BE2C (cell line): ENCODE measurements around the gene TMEM185B.
A peak's percentile ranks its signal among the peaks of the same experiment; 100 is the strongest.

Source experiments
- DNase-seq: peaks from one replicate; pipeline ENCODE4 v3.0.0-alpha.2; 2020
- H3K27me3 ChIP-seq: fragments of 250-450 bp; sonication (Bioruptor Pico); 2 replicates; pipeline ENCODE4 v1.5.1; 2020; ENCODE audit warnings: mild to moderate bottlenecking
- H3K36me3 ChIP-seq: fragments of 250-450 bp; sonication (Bioruptor Pico); 2 replicates; pipeline ENCODE4 v1.5.1; 2020; ENCODE audit warnings: mild to moderate bottlenecking
- H3K4me1 ChIP-seq: fragments of 250-450 bp; sonication (Bioruptor Pico); 2 replicates; pipeline ENCODE4 v1.5.1; 2020
- H3K4me3 ChIP-seq: 2 replicates; pipeline ENCODE4 v1.5.1; 2011; ENCODE audit warnings: low read depth, low read length
- H3K9me3 ChIP-seq: fragments of 250-450 bp; sonication (Bioruptor Pico); 2 replicates; pipeline ENCODE4 v1.5.1; 2020
- TF ChIP-seq, protein P1 (sequence below): IDR thresholded peaks from 2 replicates; pipeline ENCODE4 v1.5.1; 2012; ENCODE audit warnings: mild to moderate bottlenecking, low read depth, low read length

Gene TMEM185B

DNA sequence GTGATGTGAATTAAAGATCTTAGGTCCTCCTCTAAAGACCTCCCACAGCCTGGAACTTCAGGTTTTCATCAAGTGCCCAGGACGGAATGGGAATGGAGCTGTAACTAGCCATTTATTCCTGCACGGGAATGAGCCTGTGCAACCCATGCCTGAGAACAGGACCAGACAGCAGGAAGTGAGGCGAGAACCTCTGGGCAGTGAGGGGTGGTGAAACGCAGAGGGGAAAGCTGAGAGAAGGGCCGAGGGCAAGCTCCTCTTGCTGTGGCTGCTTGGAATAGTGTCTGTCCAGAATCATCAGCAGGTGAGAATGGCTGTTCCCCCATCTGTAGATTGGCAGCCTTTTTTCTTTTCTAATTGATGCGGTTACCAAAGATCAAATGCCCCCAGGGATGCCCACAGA, 24.7 kb upstream of the TMEM185B start:
- no peaks in the 10 kb centered on the region for H3K9me3 ChIP-seq
- no peaks in the 10 kb centered on the region for H3K27me3 ChIP-seq
- H3K36me3 ChIP-seq = no peaks in the 10 kb centered on the region
- no peak overlapping the region for H3K4me3 ChIP-seq
- DNase-seq = no peak
- TF ChIP-seq, protein P1, sequence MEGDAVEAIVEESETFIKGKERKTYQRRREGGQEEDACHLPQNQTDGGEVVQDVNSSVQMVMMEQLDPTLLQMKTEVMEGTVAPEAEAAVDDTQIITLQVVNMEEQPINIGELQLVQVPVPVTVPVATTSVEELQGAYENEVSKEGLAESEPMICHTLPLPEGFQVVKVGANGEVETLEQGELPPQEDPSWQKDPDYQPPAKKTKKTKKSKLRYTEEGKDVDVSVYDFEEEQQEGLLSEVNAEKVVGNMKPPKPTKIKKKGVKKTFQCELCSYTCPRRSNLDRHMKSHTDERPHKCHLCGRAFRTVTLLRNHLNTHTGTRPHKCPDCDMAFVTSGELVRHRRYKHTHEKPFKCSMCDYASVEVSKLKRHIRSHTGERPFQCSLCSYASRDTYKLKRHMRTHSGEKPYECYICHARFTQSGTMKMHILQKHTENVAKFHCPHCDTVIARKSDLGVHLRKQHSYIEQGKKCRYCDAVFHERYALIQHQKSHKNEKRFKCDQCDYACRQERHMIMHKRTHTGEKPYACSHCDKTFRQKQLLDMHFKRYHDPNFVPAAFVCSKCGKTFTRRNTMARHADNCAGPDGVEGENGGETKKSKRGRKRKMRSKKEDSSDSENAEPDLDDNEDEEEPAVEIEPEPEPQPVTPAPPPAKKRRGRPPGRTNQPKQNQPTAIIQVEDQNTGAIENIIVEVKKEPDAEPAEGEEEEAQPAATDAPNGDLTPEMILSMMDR = no peak
- peaks cover 9% of the 10 kb centered on the region for H3K4me1 ChIP-seq

- Histone ChIP-seq H3K36me3 (no peaks in the 10 kb centered on the region), H3K4me3 (no peak overlapping the region), H3K4me1 (peaks cover 9% of the 10 kb centered on the region), H3K27me3 (no peaks in the 10 kb centered on the region), H3K9me3 (no peaks in the 10 kb centered on the region)
- TF ChIP-seq, protein P1 = no peak
- DNase-seq = peak; percentile 22
Measured at GRCh38 chr2:120246546-120247300, 23.5 kb upstream of the TMEM185B start.

DNA sequence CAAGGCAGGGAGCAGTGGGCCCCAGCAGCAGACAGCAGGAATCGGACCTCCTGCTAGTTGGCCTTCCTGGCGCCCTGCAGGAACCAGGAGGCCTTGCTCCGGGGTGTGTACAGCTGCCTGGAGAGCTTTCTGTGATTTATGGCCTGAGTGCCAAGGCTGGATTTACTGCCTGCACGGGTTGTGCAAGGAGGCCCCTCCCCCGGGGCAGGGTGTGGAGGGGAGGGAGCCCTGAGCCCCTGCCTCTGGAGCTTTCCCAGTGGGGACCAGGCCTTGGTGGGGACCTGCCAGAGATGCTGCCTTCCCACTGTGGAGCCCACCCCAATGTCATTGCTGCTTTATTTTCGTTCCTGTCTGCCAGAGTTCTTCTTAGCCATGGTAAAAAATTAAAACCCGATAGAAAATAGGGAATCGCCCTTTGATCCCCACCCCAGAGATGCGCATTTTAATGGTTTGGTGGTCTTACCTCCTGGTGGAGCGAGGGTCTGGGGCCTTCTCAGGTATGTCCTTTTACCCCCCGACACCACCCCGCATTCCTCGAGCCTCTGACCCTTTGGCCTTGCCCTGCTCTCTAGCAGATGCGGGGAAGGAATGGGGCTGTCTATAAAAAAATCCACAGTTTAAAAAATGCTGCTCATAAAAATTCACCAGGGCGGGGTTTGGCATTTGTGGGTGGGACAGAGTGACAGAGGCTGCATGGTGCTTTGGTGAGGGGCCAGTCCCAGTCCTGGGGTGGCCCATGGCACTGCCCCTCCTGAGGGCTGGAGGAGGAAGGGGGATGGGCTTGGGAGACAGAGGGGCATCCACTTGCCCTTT, 22.5 kb upstream of the TMEM185B start:
- DNase-seq = peak; percentile 28
- TF ChIP-seq, protein P1 = no peak
- Histone ChIP-seq H3K36me3 (no peaks in the 10 kb centered on the region), H3K4me1 (peaks cover 9% of the 10 kb centered on the region), H3K9me3 (no peaks in the 10 kb centered on the region), H3K4me3 (no peak overlapping the region), H3K27me3 (no peaks in the 10 kb centered on the region)

- no peaks in the 10 kb centered on the region for H3K9me3 ChIP-seq
- peaks cover 9% of the 10 kb centered on the region for H3K4me1 ChIP-seq
- no peak overlapping the region for H3K4me3 ChIP-seq
- H3K36me3 ChIP-seq = no peaks in the 10 kb centered on the region
- TF ChIP-seq, protein P1 = no peak
- DNase-seq = no peak
- no peaks in the 10 kb centered on the region for H3K27me3 ChIP-seq
Measured at GRCh38 chr2:120244656-120245519, 21.7 kb upstream of the TMEM185B start.

DNA sequence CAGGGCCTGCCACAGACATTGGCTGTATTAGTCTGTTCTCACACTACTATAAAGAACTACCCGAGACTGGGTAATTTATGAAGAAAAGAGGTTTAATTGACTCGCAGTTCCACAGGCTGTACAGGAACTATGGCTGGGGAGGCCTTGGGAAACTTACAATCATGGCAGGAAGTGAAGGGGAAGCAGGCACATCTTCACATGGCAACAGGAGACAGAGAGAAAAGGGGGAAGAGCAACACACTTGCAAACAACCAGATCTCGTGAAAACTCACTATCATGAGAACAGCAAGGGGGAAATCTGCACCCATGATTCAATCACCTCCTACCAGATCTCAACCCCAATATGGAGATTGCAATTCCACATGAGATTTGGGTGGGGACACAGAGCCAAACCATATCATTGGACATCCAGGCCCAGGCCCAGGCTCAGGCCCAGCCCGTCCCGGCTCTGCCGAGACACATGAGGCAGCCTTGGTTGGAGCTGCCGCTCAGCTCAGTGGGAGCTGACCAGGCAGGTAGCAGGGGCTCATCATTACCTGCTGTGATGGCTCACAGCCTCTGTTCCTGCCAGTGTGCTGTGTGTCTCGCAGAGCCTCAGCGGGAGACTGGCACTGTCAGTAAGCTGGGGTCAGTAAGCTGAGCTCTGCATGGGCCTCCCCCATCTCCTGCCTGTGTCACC, 20.8 kb upstream of the TMEM185B start:
- peaks cover 9% of the 10 kb centered on the region for H3K4me1 ChIP-seq

More for the DNA sequence above, 20.8 kb upstream of the TMEM185B start:
- TF ChIP-seq, protein P1 = no peak
- H3K27me3 ChIP-seq = no peaks in the 10 kb centered on the region
- H3K36me3 ChIP-seq = no peaks in the 10 kb centered on the region
- DNase-seq = no peak
- H3K9me3 ChIP-seq = no peaks in the 10 kb centered on the region
- H3K4me3 ChIP-seq = no peak overlapping the region
